ENCODE data around the gene PPWD1. TPM values are rescaled to one million over a fixed set of nuclear protein-coding genes. Genes with fewer than 3 reads are reported as not detected.
"Not testable (repeated sequence)": the region's sequence is repeated elsewhere in the genome, so short reads cannot be mapped to it uniquely, and the experiment has no call there.

PPWD1 gene
- total RNA-seq, 4 donors from 2014 or later = 20.9 to 71.2 (median 28.4) TPM

- DNase-seq (ENCODE audit: low spot score) (no peak), ATAC-seq (ENCODE audit: low FRiP score) (no peak)
- TF ChIP-seq, protein P1, sequence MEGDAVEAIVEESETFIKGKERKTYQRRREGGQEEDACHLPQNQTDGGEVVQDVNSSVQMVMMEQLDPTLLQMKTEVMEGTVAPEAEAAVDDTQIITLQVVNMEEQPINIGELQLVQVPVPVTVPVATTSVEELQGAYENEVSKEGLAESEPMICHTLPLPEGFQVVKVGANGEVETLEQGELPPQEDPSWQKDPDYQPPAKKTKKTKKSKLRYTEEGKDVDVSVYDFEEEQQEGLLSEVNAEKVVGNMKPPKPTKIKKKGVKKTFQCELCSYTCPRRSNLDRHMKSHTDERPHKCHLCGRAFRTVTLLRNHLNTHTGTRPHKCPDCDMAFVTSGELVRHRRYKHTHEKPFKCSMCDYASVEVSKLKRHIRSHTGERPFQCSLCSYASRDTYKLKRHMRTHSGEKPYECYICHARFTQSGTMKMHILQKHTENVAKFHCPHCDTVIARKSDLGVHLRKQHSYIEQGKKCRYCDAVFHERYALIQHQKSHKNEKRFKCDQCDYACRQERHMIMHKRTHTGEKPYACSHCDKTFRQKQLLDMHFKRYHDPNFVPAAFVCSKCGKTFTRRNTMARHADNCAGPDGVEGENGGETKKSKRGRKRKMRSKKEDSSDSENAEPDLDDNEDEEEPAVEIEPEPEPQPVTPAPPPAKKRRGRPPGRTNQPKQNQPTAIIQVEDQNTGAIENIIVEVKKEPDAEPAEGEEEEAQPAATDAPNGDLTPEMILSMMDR (IDR thresholded peaks at IDR 0.05) = no peak
Observed at GRCh38 chr5:65620021-65620420, 56.9 kb downstream of the PPWD1 start.

- ATAC-seq (ENCODE audit: low FRiP score); DNase-seq (ENCODE audit: low spot score): not testable (repeated sequence)
Observed at GRCh38 chr5:65621961-65622360, 58.9 kb downstream of the PPWD1 start.

DNA sequence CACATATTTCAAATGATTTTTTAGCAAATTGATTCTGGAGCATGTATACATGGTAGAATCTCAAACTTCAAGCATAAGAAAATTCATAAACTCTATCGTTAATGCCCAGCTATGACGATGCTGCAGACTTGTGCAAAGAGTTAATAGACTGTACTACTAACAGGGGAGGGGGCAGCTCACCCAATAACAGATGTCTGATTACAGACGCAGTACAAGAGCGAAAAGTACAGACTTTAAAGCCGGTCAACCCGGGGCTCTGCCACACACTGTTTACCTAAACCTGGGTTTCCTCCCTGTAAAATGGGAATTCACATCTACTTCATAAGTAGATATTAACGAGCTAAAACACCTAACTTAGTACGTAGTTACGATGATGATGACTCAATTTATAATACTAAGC lies 60.4 kb downstream of the PPWD1 start:
- TF ChIP-seq, protein P1 (IDR thresholded peaks at IDR 0.05) = no peak
- DNase-seq (ENCODE audit: low spot score) (no peak), ATAC-seq (ENCODE audit: low FRiP score) (no peak)

DNA sequence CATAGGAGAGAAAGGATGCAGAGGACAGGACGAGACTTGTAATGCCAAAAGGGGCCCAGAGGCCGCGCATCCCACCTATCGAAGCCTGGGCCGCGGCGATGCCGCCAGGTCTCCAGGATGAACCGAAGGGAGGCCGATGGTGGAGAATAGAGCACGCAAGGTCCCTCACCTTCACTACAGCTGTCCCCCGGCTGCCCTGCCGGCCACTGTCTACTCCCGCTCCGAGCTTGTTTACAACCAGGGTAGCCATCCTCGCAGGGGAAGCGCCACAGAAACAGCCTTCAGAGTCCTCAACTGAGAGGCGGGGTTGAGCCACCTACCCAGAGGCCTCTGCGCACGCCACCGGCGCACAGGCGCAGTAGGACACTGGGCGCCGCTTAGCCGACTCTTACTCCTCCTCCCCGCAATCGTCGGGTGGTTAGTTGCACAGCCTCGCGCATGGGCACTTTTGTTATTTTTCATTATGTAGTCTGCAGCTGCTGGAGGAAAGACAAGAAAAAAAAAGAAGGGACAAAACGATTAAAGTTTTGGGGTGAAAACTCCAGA lies 61.0 kb downstream of the PPWD1 start, which contains the start of gene TRIM23:
Gene TRIM23 (minus strand): TSS at position 309 of the 546 bp plus-strand sequence. CDS start 59 bp downstream, at position 250.
- peak; percentile 55 for DNase-seq (ENCODE audit: low spot score)
- TF ChIP-seq, protein P1 (IDR thresholded peaks at IDR 0.05) = no peak
- ATAC-seq (ENCODE audit: low FRiP score) = peak; percentile 100

GRCh38 chr5:65624571-65625555 lies 61.8 kb downstream of the PPWD1 start, which contains the start of the genes SHLD3 and TRAPPC13:
TSS of gene SHLD3 (plus strand) at chr5:65625027. CDS start at chr5:65629588, 4,561 bp downstream.
TSS of gene TRAPPC13 (plus strand) at chr5:65625027. CDS start at chr5:65625061, 34 bp downstream.
- ATAC-seq (ENCODE audit: low FRiP score) (peak; percentile 90), DNase-seq (ENCODE audit: low spot score) (peak; percentile 41)
- TF ChIP-seq, protein P1 (IDR thresholded peaks at IDR 0.05) = no peak

DNA sequence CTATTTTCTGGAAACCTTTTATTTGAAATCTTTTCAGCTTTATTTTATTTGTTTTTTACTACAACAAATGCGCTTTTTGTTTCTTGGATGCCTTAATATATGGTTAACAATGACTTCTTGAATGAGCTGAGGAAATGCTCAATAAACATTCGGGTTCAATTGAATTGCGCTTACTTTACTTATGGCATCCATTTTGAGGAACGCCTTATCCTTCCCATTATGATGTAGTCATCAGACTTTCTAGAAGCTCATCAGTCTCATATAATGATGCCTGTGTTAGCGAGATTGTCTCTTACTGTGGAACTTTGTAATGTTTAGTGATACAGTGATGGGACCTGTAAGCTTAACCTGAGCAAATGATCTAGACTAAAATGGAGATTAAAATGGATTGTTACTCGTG lies 62.6 kb downstream of the PPWD1 start:
- ATAC-seq (ENCODE audit: low FRiP score) = no peak
- no peak for DNase-seq (ENCODE audit: low spot score)
- TF ChIP-seq, protein P1 (IDR thresholded peaks at IDR 0.05) = no peak

DNA sequence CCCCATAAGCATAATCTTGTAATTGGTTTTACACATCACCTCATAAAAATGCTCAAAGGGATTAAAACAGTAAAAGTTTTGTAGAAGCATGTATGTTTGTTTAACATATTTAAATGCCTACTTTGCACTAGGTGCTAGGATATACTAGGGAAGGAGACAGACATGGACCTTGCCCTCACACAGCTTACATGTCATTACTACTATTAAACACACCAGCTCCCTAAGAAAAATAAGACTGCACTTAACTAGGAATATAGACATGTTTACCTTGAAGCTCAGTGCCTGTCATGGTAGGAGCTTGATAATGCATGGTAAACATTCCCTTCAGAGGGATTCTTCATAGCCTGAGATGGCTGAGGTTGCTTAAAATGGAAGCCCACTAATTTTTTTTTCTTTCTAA lies 67.9 kb downstream of the PPWD1 start:
- TF ChIP-seq, protein P1 (IDR thresholded peaks at IDR 0.05) = no peak
- DNase-seq (ENCODE audit: low spot score) (no peak), ATAC-seq (ENCODE audit: low FRiP score) (no peak)

Data from omental fat pad (tissue), 4 donors.